NCI-H2107 (cell line): ENCODE measurements around the gene CD244.
"Not testable (repeated sequence)": the region's sequence is repeated elsewhere in the genome, so short reads cannot be mapped to it uniquely, and the experiment has no call there.

Experiments used
- DNase-seq: peaks from one replicate; lab custom pipeline; 2025; lab: John Stamatoyannopoulos, UW

The CD244 gene

GRCh38 chr1:160879056-160879455 is 16.4 kb upstream of the CD244 start:
- no peak for DNase-seq

DNA sequence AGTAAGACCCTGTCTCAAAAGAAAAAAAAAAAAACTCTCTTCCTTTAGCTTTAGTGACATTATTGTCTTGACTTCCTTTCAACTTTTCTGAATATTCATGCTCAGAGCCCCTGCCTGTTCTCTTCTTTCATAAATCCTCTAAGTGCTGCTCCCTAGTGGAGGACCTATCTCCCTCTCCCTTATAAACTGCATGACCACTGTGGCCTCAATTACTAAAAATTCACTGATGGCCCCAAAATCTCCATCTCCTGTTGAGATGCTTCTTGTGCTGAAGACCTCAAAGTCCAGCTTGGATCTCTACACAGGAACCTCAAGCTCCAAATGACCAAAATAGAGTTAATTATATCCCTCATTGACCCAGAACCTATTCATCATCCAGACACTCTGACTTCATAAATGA is 14.5 kb upstream of the CD244 start:
- DNase-seq, result no peak

- no peak for DNase-seq
Measured at GRCh38 chr1:160876311-160876710, 13.6 kb upstream of the CD244 start.

GRCh38 chr1:160875591-160875990 is 12.9 kb upstream of the CD244 start:
- DNase-seq, result not testable (repeated sequence)

DNA sequence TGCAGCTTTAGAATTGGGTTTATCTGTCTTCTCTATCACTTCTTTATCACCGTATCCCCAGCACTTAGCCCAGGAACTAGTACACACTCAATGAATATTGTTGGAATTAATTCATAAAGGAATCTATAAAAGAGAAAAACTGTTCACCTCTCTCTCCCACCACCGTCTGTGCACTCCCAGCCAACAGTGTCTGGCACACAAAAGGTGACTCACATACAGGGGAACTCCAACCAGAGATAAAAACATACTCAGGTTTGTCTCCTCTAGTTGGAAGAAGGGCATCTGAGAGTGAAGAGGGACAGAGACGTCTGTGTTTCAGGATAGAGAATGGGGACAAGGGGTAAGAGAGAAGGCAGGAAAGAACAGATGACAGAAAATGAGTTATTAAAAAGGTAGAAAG is 12.2 kb upstream of the CD244 start:
- DNase-seq, result no peak

DNA sequence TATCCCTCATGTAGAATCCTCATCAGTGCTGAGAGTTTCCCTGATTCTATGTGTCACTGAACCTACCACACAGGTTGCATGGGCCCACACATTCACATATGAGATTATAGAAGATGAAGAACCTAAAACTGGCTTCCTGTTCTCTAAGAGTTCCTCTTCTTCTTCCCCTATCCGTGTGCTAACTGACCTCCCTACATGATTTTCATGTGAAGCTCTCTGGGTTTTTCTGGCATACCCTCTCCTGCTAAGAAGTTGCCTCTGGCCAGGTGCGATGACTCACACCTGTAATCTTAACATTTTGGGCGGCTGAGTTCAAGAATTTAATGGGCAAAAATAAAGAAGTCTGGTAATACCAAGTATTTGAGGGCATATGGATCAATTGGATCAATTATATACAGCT is 5.5 kb upstream of the CD244 start:
- DNase-seq, result no peak

DNA sequence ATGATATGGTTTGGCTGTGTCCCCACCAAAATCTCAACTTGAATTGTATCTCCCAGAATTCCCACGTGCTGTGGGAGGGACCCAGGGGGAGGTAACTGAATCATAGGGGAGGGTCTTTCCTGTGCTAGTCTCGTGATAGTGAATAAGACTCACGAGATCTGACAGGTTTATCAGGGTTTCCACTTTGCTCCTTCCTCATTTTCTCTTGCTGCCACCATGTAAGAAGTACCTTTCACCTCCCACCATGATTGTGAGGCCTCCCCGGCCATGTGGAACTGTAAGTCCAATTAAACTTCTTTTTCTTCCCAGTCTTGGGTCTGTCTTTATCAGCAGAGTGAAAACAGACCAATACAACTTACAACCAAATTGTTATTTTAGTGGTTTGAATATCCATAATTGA is 5.0 kb upstream of the CD244 start:
- DNase-seq, result not testable (repeated sequence)

GRCh38 chr1:160866695-160867260 is 4.1 kb upstream of the CD244 start:
- DNase-seq, result no peak

- DNase-seq, result no peak
Measured at GRCh38 chr1:160866001-160866694, 3.5 kb upstream of the CD244 start.

DNA sequence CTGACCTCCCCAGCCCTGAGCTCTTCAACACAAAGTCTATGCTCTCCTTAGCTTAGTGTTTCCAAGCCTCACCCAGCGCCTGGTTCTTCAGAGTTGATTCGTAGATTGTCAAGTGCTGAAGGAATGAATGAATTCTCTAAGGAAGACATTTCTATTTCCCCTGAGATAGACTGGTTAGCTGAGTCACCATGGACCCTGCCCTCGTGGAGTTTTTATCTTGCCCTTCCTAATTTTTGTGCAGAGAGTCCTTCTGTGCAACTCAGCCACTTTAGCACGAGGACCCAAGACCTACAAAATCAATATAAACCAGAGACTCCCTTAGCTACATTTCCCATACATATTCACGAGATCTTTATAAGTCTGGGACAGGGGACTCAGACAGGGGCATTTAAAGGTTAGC is 2.6 kb upstream of the CD244 start:
- no peak for DNase-seq

GRCh38 chr1:160864173-160864572 is 1.5 kb upstream of the CD244 start:
- no peak for DNase-seq

DNA sequence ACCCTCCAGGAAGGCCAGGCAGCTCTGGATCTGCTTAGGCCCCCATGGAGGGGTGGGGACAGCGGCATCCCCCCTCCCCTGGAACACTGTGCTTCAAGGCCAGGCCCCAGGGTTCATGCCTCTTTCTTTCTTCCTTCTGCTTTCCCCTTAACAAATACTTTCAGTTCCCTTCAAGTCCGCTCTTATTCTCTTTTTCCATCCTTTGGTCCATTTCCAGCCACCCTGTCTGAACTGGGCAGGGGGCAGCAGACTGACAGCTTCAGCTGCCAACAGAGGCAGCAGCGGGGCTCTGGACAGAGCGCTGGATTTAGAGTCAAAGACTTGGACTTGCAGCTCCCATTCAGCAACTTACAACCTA is 1.1 kb upstream of the CD244 start:
- DNase-seq, result no peak

- no peak for DNase-seq
Measured at GRCh38 chr1:160863061-160863773, 530 bp upstream of the CD244 start.

GRCh38 chr1:160860840-160861505 is 1.7 kb downstream of the CD244 start:
- no peak for DNase-seq

DNA sequence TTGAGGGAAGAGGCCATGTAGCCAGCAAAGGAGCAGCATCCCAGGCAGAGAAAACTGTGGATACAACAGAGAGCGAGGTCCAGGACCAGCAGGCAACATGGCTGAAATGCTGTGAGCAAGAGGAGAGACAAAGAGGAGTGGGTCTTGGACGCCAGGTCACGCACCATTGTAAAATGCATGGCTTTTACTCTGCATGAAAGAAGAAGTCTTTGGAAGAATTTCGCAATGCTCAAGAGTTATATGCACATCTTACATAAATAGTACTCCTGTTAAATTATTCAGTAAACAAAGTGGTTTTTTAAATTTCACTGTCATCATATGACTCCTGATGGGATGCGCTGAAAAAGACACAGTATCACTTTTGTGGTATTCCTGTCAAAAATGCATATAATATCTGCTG is 3.5 kb downstream of the CD244 start:
- DNase-seq, result no peak

GRCh38 chr1:160858507-160858906 is 4.2 kb downstream of the CD244 start:
- no peak for DNase-seq

DNA sequence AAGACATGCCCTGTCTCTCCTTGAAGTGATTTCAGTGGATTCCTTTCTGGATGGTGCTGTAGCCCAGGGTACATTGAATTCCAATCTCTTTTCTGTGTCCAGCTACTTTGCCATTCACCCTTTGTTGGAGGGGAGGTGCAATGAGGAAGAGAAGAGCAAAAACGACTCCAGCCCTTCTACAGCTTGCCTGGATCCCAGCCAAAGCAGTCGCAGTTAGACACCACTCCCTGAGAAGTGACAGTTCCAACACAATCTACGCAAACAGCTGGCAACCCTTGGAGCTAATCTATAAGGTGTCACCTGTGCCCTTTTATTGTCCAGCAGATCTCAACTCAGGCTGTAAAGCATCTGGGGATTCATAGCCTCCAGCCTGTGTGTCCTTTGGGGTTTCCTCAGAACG is 4.6 kb downstream of the CD244 start:
- no peak for DNase-seq

GRCh38 chr1:160855181-160855981 is 7.3 kb downstream of the CD244 start:
- DNase-seq, result no peak

DNA sequence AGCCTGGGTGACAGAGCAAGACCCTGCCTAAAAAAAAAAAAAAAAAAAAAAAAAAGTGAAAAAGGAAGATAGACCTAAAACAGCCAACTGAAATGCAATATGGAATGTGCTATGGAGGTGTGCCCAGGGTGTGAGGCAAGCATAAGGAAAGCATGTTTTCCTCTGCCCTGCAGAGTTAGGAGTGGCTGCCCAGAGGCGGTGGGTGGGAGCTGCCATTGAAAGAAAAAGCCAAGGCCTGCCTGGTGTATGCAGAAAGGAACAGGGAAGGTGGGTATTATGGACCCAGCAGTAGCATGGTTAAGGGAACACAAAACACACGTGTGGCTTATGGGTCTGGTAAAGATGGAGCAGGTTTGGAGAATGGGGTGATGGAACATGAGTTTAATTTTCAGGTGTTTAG is 8.9 kb downstream of the CD244 start:
- no peak for DNase-seq

- DNase-seq, result no peak
Measured at GRCh38 chr1:160853014-160853413, 9.7 kb downstream of the CD244 start.

DNA sequence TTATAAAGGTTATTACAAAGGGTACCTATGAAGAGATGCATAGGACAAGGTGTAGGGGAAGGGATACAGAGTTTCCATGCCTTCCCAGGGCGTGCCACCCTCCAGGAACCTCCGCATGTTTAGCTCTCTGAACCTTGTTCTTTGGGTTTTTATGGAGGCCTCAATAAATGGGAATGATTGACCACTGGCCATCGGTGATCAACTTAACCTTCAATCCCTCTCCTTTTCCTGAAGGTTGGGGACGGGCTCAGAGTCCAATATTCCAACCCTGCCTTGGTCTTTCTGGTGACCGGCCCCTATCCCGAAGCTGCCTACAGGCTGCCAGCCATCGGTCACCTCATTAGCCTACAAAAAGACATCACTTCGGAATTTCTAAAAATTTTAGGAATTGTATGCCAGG is 11.7 kb downstream of the CD244 start:
- no peak for DNase-seq

DNA sequence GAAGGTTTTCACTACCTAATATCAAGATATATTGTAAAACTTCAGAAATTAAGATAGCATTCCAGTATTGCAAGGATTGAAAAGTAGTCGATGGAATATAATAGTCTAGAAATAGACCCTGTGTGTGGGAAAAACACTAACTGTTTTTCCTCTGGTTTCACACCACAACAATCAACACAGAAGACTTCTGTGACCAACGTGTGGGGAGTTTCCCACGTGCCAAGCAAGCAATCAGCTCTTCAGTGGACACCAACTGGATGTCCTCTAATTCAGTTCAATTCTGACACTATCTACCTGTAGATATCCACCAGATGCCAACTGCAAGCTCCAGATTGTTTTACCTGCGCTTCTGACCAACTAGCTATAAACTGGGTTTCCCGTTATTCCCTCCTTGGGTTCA is 12.1 kb downstream of the CD244 start:
- no peak for DNase-seq
